ENCODE measurements around the gene ABCC8.
A peak's percentile ranks its signal among the peaks of the same experiment; 100 is the strongest.

Gene ABCC8

GRCh38 chr11:17505146-17505545 is 28.5 kb upstream of the ABCC8 start:
- no peak for DNase-seq

GRCh38 chr11:17504330-17505107 is 27.9 kb upstream of the ABCC8 start:
- peak; percentile 28 for DNase-seq

GRCh38 chr11:17502630-17503029 is 26.0 kb upstream of the ABCC8 start:
- DNase-seq, result no peak

GRCh38 chr11:17500673-17501072 is 24.0 kb upstream of the ABCC8 start:
- no peak for DNase-seq

- no peak for DNase-seq
These were observed 21.8 kb upstream of the ABCC8 start for GRCh38 chr11:17498475-17498874.

- DNase-seq, result no peak
These were observed 21.4 kb upstream of the ABCC8 start for GRCh38 chr11:17498058-17498457.

GRCh38 chr11:17496406-17496805 is 19.8 kb upstream of the ABCC8 start:
- no peak for DNase-seq

GRCh38 chr11:17494019-17494418 is 17.4 kb upstream of the ABCC8 start:
- DNase-seq, result no peak

GRCh38 chr11:17490938-17491337 is 14.3 kb upstream of the ABCC8 start:
- DNase-seq, result no peak

GRCh38 chr11:17490232-17490631 is 13.6 kb upstream of the ABCC8 start:
- DNase-seq, result no peak

- no peak for DNase-seq
These were observed 13.1 kb upstream of the ABCC8 start for GRCh38 chr11:17489751-17490150.

GRCh38 chr11:17488563-17488962 is 11.9 kb upstream of the ABCC8 start:
- DNase-seq, result no peak

- DNase-seq, result no peak
These were observed 10.0 kb upstream of the ABCC8 start for GRCh38 chr11:17486646-17487045.

- no peak for DNase-seq
These were observed 6.9 kb upstream of the ABCC8 start for GRCh38 chr11:17483505-17483904.

GRCh38 chr11:17481905-17482304 is 5.3 kb upstream of the ABCC8 start:
- DNase-seq, result no peak

- DNase-seq, result no peak
These were observed 2.9 kb upstream of the ABCC8 start for GRCh38 chr11:17479284-17480214.

GRCh38 chr11:17478070-17478469 is 1.4 kb upstream of the ABCC8 start:
- no peak for DNase-seq

- DNase-seq, result no peak
These were observed 716 bp upstream of the ABCC8 start for GRCh38 chr11:17477361-17477760.

GRCh38 chr11:17477084-17477333 is 364 bp upstream of the ABCC8 start:
- no peak for DNase-seq

GRCh38 chr11:17475666-17476316 is 854 bp downstream of the ABCC8 start:
- DNase-seq, result no peak

- no peak for DNase-seq
These were observed 3.4 kb downstream of the ABCC8 start for GRCh38 chr11:17473071-17473744.

- DNase-seq, result no peak
These were observed 4.2 kb downstream of the ABCC8 start for GRCh38 chr11:17472467-17472866.

GRCh38 chr11:17471501-17471900 is 5.1 kb downstream of the ABCC8 start:
- no peak for DNase-seq
